ENCODE data around the gene SZT2. TPM values are rescaled to one million over a fixed set of nuclear protein-coding genes. Genes with fewer than 3 reads are reported as not detected.

SZT2 gene
- total and polyA plus RNA-seq, 7 donors, result 5.9 to 24.7 (median 17.9) TPM

DNA sequence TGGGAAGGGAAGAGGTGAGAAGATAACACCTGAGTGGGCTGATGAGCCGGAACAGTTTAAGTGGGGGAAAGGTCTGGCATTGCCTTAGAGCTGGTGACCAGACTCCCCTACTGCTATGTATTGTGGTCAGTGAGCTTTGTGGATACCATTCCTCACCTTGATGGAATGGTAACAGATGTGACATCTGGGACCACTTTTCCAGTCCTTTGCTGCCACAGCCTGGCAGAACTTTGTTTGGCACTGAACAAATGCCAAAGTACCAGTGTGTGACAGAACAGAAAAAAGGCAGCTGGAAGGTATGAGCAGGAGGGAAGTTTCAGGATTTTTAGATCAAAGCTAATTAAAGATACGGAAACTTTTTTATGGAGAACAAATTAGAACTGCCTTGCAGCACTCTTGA lies 6.2 kb upstream of the SZT2 start:
- Histone ChIP-seq H3K4me3 (no peak overlapping the region), H3K27ac (no peak overlapping the region), H3K27me3 (ENCODE audit: insufficient read depth in 3 of 3, low read length in 2 of 3) (no peaks in the 10 kb centered on the region), H3K4me1 (peaks cover 11% of the 10 kb centered on the region), H3K9me3 (no peaks in the 10 kb centered on the region), H3K36me3 (ENCODE audit: insufficient read depth in 1 of 2, low read depth in 1 of 2) (peaks cover 34 to 85% of the 10 kb centered on the region in 2 donors)
- DNase-seq (no peak), ATAC-seq (peak; percentile 68 to 83 (median 78))
- WGBS, 3 donors, result 66 to 87% (median 83%) methylated on average over 2 of the region's 2 CpGs
- TF ChIP-seq, protein P1, sequence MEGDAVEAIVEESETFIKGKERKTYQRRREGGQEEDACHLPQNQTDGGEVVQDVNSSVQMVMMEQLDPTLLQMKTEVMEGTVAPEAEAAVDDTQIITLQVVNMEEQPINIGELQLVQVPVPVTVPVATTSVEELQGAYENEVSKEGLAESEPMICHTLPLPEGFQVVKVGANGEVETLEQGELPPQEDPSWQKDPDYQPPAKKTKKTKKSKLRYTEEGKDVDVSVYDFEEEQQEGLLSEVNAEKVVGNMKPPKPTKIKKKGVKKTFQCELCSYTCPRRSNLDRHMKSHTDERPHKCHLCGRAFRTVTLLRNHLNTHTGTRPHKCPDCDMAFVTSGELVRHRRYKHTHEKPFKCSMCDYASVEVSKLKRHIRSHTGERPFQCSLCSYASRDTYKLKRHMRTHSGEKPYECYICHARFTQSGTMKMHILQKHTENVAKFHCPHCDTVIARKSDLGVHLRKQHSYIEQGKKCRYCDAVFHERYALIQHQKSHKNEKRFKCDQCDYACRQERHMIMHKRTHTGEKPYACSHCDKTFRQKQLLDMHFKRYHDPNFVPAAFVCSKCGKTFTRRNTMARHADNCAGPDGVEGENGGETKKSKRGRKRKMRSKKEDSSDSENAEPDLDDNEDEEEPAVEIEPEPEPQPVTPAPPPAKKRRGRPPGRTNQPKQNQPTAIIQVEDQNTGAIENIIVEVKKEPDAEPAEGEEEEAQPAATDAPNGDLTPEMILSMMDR (IDR thresholded peaks at IDR 0.05), result peak; percentile 29
- intact Hi-C loops (cut with DNase I), result loop anchor here (5.0 to 10.0 kb wide), 2 partner anchors 156 to 159 kb away; no protein-coding TSS in a partner anchor

DNA sequence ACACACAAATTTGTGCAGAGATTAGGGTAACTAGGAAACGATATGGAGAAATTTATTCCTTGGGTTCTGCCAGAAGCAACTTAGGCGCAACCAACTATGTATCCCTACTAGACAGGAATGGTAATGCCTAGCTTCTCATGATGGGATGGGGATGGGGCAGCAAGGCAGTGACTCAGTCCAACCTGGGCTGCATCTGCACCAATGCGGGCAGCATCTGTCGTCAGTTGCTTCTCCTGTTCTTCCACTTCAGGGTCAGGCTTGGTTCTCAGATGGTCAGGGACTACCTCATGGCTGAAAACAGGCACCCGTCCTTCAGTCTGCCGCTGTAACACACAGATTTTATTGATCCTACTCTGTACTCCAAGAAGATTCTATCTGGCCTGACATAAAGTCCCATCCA lies 3.0 kb upstream of the SZT2 start:
- H3K36me3 ChIP-seq (ENCODE audit: insufficient read depth in 1 of 2, low read depth in 1 of 2), result peaks cover 34 to 66% of the 10 kb centered on the region in 2 donors
- no peaks in the 10 kb centered on the region for H3K27me3 ChIP-seq (ENCODE audit: insufficient read depth in 3 of 3, low read length in 2 of 3)
- no peaks in the 10 kb centered on the region for H3K9me3 ChIP-seq
- peaks cover 29% of the 10 kb centered on the region for H3K4me1 ChIP-seq
- DNase-seq (no peak), ATAC-seq (no peak)
- intact Hi-C loops (cut with DNase I), result loop anchor here in 1 of 2 donors (10.0 kb wide), 1 partner anchor 162 kb away; no protein-coding TSS in a partner anchor
- TF ChIP-seq, protein P1 (IDR thresholded peaks at IDR 0.05), result no peak
- 92 to 95% (median 93%) methylated on average over 6 of the region's 6 CpGs for WGBS, 3 donors
- no peak overlapping the region for H3K27ac ChIP-seq
- H3K4me3 ChIP-seq, result no peak overlapping the region

DNA sequence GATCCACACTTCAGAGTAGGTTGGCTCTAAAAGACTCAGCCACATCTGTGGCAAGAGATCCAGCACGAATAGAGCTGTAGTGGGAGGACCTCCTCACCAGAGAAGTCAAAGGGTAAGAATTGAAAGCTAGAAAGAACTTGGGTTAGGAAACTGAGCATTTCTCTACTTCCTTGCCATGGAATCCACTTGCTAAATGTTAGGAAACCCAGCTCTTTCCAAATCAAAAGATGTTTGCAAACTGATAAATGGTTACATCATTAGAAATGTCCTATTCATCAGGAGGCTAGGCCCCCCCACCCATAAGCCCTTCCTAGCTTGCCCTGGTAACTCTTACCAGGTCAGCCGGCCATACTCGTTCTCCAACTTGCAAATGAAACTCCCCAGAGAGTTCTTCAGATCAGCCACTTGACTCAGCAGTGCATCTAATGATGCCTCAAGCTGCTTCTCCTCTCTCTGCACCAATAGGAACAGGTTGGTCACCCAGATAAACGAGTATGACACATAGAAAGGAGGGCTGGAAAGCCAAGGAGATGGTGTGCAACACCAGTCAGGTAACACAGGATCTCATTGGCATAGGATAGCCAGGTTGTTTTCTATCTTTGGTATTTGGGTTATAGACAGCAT lies 1.6 kb upstream of the SZT2 start:
- 37 to 63% (median 55%) methylated on average over 4 of the region's 4 CpGs for WGBS, 3 donors
- H3K4me3 ChIP-seq, result peak overlapping the region; percentile 91
- TF ChIP-seq, protein P1 (IDR thresholded peaks at IDR 0.05), result no peak
- ATAC-seq (no peak), DNase-seq (no peak)
- no peaks in the 10 kb centered on the region for H3K9me3 ChIP-seq
- intact Hi-C loops (cut with DNase I), result loop anchor here in 1 of 2 donors (10.0 kb wide), 1 partner anchor 163 kb away; no protein-coding TSS in a partner anchor
- peaks cover 29% of the 10 kb centered on the region for H3K4me1 ChIP-seq
- no peaks in the 10 kb centered on the region for H3K27me3 ChIP-seq (ENCODE audit: insufficient read depth in 3 of 3, low read length in 2 of 3)
- H3K36me3 ChIP-seq (ENCODE audit: insufficient read depth in 1 of 2, low read depth in 1 of 2), result peaks cover 28 to 52% of the 10 kb centered on the region in 2 donors
- no peak overlapping the region for H3K27ac ChIP-seq

DNA sequence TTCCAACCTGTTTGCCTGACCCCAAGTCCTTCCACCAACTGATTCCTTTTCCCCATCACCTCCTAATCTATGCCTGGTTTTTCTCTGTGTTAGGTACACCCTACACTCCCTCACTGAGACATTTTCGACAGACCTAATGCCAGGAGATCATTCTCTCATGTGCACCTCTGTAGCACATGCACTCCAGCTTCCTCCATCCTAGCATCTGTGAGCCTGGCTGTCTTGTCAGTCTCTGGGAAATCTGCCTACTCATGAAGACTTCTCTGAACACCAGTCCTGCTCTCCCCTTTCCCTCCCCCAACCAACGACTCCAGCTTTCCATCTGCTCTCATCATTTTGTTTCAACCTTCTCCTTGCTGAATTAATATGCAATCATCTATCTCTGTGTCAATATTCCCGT lies 1.1 kb upstream of the SZT2 start:
- DNase-seq, result no peak
- intact Hi-C loops (cut with DNase I), result loop anchor here in 1 of 2 donors (10.0 kb wide), 1 partner anchor 164 kb away; no protein-coding TSS in a partner anchor
- WGBS, 3 donors, result 33 to 53% (median 40%) methylated on average over 3 of the region's 3 CpGs

More for the DNA sequence above, 1.1 kb upstream of the SZT2 start:
- Histone ChIP-seq H3K9me3 (no peaks in the 10 kb centered on the region), H3K4me3 (peak overlapping the region; percentile 91), H3K36me3 (ENCODE audit: insufficient read depth in 1 of 2, low read depth in 1 of 2) (peaks cover 28 to 50% of the 10 kb centered on the region in 2 donors), H3K27me3 (ENCODE audit: insufficient read depth in 3 of 3, low read length in 2 of 3) (no peaks in the 10 kb centered on the region), H3K4me1 (peaks cover 29% of the 10 kb centered on the region), H3K27ac (peak overlapping the region; percentile 90)
- TF ChIP-seq, protein P1 (IDR thresholded peaks at IDR 0.05), result no peak
- ATAC-seq, result no peak
